HG03066 (cell line): Measurements from ENCODE around the gene C11orf21.
"Not testable (repeated sequence)": the region's sequence is repeated elsewhere in the genome, so short reads cannot be mapped to it uniquely, and the experiment has no call there.

Experiments used
- ATAC-seq: cut with Tn5 transposase; IDR thresholded peaks from one replicate; pipeline ENCODE4 v1.9.1; 2021; ENCODE audit warnings: low read depth; ENCODE audit not compliant: unreplicated experiment

C11orf21 gene

DNA sequence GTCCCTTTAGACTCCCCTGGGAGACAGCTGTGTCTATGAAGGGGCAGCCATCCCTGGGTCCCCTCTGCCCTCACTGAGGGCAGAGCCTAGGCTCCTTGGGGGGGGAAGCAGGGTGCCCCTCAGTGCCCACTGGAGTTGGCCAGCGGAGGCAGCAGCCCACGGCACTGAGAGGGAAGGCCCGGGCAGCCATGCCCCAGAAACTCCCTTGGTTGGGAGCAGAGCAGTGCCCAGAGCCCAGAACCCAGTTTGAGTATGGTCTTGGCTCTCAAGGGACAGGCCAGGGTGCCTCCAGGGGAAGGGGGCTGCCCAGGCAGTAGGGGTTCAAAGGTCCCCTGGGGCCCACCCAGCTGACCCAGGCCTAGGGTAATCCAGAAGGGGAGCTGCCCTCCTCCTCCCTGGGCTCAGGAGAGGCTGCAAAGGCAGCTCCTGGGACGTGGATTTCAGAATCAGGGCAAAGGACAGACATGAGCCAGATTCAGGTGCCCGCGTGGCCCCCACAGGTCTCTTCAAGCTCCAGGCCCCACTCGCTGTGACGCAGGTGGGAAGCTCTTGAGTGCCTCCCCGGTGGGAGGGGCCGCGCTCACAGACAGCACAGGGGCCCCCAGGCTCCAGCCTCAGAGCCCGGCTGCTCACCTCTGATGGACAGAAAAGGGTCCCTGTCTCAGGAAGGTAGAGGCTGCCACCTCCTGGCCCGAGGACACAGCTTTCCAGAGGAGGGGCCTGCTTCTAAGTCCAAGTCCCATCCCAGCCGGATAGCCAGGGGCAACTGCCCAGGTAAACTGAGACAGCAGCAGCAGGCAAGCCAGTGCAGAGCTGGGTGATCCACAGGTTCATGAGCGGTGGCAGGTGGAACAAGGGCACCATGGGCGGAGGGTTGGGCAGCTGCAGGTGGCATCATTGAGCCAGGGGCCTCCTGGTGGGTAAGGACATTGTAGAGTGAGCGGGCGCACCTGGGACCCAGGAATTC, 2.6 kb downstream of the C11orf21 start:
- no peak for ATAC-seq

DNA sequence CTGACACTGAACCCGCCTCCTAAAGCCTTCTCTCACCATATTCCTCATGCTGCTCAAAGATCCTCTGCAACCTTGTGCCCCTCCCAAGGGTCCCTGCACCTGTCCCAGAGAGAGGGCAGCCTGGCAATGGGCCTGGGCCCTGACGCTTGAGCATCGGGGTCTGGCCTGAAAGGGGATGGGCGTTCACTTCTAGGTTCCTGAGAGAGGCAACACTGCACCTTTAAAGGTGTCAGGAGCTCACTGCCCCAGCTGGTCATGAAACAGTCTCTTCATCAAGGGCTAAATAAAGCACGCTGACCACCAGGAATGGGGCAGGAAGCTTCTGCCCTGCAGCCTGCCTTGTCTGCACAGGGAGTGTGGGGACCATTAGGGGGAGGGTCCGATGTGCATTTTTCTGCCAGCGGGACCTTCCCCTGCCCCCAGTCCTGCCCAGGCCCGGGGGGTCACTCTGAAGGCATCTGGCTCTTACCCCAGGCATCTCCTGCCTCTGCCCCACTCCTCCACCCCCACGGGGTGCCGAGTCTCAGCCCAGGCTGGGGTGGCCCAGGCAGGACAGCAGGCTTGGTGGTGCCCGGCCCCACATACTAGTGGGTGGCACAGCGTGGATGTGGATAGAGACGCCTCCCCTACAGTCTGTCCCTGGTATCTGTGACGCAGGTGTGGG, 3.5 kb downstream of the C11orf21 start:
- ATAC-seq: no peak

DNA sequence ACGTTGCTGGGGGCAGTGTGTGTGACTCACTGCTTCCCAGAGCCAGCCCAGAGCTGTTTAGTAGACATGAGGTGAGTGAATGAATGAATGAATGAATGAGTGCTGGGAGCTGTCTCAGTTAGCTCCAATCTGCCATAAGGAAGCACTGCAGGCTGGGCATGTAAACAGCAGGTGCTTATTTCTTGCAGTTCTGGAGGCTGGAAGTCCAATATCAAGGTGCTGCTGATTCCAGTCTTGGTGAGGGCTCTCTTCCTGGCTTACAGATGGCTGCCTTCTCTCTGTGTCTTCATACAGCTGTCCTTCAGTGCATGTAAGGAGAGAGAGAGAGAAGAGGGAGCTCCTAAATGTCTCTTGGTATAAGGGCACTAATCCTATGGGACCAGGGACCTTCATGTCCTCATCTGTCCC, 4.1 kb downstream of the C11orf21 start:
- ATAC-seq: no peak

GRCh38 chr11:2296913-2297622, 4.7 kb downstream of the C11orf21 start:
- ATAC-seq: no peak

- ATAC-seq: no peak
Observed at GRCh38 chr11:2295971-2296912, 5.5 kb downstream of the C11orf21 start.

GRCh38 chr11:2294926-2295290, 6.8 kb downstream of the C11orf21 start:
- no peak for ATAC-seq

- ATAC-seq: no peak
Observed at GRCh38 chr11:2293984-2294925, 7.5 kb downstream of the C11orf21 start.

DNA sequence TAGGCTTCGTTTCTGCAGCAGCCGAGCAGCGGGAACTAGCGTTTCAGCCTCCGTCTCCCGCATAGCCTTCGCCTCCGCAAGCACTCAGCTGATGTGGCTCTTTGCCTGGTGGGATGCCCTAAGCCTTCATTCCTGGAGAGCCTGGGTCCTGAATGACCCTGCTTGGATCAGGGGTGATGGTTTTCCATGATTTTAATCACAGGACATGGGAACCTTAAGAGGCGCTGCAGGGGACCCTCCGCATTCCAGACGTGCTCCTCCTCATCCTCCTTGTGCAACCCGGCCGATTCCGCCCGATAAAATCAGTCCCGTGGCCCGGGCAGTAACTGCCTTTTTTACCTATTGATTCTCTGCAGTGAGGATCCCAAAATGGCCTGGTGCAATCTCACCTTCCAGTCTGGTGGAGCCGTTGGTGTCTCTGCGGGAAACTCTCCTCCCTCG, 8.2 kb downstream of the C11orf21 start:
- ATAC-seq: no peak

DNA sequence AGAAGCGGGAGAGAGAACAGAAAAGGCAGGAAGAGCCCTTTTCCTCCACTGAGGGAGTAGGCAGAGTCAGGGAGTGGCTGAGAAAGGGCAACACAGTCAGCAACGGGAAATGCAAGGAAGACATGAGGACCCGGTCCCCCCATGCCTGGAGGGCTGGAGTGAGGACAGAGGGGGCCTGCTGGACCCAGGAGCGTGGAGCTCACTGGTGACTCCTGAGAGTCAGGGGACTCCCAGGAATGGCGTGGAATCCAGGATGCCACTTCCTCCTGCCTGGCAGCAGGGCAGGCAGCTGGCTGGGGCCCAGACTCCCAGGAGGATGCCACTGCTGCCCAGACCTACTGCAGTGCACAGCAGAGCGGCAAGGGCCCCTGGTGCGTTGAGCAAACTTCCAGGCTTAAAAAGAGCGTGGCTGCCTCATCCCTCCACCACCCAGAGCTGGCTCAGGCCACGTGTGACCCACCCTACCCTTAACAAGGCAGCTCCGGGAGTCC, 11.3 kb downstream of the C11orf21 start:
- no peak for ATAC-seq

DNA sequence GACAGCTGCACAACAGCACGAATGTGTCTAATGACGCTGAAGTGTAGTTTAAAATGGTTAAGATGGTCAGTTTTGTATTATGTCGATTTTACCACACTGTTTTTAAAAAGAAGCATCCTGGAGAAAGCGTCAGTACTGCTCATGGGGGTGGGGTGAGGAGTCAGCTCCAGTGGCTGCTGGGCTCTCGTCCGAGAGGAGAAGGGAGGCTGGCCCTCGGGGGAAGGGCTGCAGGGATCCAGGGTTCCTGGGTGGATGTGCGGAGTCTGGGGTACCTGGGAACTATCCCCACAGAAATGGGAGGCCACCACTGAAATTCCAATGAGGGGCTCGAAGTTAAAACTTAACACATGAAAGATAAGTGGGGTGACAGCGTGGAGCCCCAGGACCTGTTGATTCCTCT, 11.9 kb downstream of the C11orf21 start:
- ATAC-seq: no peak

- no peak for ATAC-seq
Observed at GRCh38 chr11:2289350-2289749, 12.4 kb downstream of the C11orf21 start.

DNA sequence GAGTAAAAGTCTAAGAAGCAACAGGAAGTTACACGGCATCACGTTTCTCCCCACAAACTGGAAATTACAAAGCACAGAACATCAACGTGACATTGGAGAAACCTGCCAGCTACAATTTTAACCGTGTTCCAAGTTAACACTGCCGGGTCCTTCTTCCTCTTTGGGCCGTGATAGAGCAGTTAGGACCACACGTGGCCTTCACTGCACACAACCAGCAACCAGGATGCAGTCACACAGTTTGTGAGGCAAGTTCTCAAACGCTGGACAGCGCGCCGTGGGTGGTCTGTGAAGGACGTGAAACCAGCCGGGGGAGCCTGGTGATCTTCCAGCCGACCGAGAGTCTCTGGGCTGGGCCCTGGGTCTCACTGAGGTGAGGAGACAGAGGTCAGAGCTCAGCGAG, 14.6 kb downstream of the C11orf21 start:
- no peak for ATAC-seq

GRCh38 chr11:2286350-2286749, 15.4 kb downstream of the C11orf21 start:
- not testable (repeated sequence) for ATAC-seq

- ATAC-seq: no peak
Observed at GRCh38 chr11:2280208-2280607, 21.5 kb downstream of the C11orf21 start.

- ATAC-seq: no peak
Observed at GRCh38 chr11:2277933-2278523, 23.7 kb downstream of the C11orf21 start.

GRCh38 chr11:2277008-2277346, 24.7 kb downstream of the C11orf21 start:
- no peak for ATAC-seq

DNA sequence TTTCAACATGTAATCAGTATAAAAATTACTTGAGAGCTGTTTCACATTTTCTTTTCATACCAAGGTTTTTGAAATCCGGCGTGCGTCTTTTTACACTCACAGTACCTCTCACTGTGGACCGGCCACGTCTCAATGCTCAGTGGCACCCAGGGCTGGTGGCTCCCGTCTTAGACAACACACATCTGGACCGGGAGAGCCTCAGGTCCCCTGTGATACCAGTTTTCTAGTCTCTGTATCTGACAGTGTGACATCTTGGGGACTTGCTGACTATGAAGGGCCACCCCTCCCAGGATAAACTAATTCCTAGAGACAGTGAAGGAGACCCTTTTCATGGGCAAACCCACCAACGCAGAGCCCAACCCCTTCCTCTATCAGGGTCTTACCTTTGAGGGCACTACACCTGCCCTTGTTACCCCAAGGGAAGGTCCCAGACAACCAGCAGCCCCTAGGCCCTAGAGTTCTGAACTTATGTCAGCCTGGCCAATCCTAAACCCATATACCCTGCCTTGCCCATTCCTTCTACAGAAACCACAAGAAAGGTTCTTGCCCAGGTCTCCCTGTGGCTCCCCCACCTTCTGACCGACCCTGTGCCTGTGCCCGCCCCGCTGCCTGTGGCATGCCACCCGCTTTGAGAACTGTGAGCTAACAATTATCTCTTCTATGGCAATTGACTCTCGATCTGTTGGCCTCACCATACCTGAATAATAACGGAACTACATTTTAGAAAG, 25.3 kb downstream of the C11orf21 start:
- no peak for ATAC-seq
